T-helper 17 cell (primary cell): ENCODE results near the gene PPP6C. TPM values are rescaled to one million over a fixed set of nuclear protein-coding genes. Genes with fewer than 3 reads are reported as not detected.

ENCODE experiments used
- total RNA-seq, 4 donors: library from RNA in 2 of 4; stranded (reverse) in 2 of 4; gene quantifications; one replicate each; pipeline ENCODE4 v1.2.3 and lab custom pipeline; 2022 to 2026

Gene PPP6C
- total RNA-seq, 2 donors from 2014 or later = 34.3 to 34.6 TPM

Other genes starting within 250 kb of the PPP6C start
- 10 to 100 TPM; 21.1 to 28.6 TPM for gene GOLGA1, start 248.7 kb downstream of the PPP6C start, total RNA-seq
- gene SCAI, start 46.3 kb downstream of the PPP6C start, total RNA-seq = 10 to 100 TPM in 1 of 2 donors, 1 to 10 TPM in 1; 7.2 to 10.5 TPM
- 10 to 100 TPM in 1 of 2 donors, 1 to 10 TPM in 1; 9.8 to 13.0 TPM for gene RABEPK, start 10.7 kb upstream of the PPP6C start, total RNA-seq
- 100 to 1,000 TPM; 224 to 229 TPM for gene HSPA5, start 51.5 kb upstream of the PPP6C start, total RNA-seq
- 10 to 100 TPM; 67.1 to 76.4 TPM for gene GAPVD1, start 72.0 kb upstream of the PPP6C start, total RNA-seq